ENCODE data around the gene GFPT2.

The GFPT2 gene

DNA sequence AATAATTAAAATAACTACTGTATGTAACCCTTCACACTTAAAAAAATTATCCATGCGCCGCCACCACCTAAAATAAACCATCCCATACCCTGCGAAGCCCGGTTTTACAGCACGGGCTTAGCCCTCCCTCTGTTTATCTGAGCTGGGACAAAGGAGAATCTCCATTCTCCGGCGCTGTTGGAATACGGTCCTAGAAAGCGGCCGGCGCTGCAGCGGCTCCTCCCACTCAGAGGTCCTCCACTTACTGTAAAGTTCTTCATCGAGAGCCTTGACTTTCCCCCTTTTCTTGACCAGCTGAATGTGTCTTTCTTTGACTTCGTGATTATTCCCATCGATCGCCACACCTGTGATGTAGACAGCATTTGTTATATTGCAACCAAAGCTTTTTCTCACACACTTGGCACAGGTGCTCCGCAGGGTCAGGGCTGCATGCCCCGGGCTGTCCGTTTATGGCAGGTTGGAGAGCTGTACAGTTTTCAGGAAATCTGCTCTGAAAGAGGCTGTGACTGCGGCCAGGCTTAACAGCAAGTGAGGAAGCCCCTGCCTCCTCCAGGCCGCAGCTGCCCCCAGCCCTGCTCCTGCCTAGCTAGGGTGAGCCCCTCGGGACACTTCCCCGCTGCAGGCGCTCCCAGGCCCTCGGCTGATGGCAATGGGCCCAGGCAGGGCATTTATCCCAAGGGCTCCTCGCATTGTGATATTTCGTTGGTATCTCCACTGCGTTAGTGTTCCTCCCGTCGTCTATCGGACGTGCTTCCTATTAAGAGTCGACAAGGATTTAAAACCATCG, 16.7 kb downstream of the GFPT2 start:
- DNase-seq (ENCODE audit: low spot score) (peak; percentile 46), ATAC-seq (ENCODE audit: low read depth) (no peak)
- TF ChIP-seq, protein P1, sequence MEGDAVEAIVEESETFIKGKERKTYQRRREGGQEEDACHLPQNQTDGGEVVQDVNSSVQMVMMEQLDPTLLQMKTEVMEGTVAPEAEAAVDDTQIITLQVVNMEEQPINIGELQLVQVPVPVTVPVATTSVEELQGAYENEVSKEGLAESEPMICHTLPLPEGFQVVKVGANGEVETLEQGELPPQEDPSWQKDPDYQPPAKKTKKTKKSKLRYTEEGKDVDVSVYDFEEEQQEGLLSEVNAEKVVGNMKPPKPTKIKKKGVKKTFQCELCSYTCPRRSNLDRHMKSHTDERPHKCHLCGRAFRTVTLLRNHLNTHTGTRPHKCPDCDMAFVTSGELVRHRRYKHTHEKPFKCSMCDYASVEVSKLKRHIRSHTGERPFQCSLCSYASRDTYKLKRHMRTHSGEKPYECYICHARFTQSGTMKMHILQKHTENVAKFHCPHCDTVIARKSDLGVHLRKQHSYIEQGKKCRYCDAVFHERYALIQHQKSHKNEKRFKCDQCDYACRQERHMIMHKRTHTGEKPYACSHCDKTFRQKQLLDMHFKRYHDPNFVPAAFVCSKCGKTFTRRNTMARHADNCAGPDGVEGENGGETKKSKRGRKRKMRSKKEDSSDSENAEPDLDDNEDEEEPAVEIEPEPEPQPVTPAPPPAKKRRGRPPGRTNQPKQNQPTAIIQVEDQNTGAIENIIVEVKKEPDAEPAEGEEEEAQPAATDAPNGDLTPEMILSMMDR (IDR thresholded peaks at IDR 0.05; ENCODE audit: poor library complexity, severe bottlenecking), result no peak
- Histone ChIP-seq H3K9me3 (ENCODE audit: severe bottlenecking) (no peaks in the 10 kb centered on the region), H3K36me3 (ENCODE audit: low read depth) (no peaks in the 10 kb centered on the region), H3K27ac (ENCODE audit: poor library complexity, severe bottlenecking) (no peak overlapping the region), H3K27me3 (ENCODE audit: insufficient read depth, poor library complexity, severe bottlenecking) (no peaks in the 10 kb centered on the region), H3K4me3 (ENCODE audit: severe bottlenecking) (no peak overlapping the region), H3K4me1 (ENCODE audit: insufficient read depth, poor library complexity, severe bottlenecking) (peaks cover 15% of the 10 kb centered on the region)

DNA sequence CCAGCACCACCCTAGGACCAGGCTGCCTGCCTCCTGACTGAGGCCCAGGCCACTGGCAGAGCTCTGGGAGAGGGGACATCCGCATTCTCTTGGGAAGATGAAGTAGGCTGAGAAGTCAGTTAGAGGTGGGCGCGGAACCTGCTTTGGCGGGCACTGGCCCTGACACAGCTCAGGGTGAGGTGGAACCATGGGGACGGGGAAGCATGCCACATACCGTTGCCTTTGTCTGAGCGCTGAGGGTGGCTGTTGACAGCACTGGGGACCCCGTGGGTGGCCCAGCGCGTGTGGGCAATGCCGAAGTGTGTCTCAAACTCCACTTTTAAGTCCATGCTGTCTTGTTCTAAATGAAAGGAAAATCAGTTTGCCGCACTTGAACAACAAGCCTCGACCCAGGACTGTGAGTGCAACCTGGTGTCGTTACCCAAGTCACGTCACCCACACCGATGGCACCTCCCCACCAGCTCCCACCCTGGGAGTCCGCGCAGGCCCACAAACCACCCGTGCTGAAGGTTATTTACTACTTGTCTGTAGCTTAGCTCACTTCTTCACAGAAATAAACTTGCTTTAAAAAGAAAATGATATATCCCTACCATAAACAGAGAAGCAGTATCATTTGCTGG, 17.4 kb downstream of the GFPT2 start:
- DNase-seq (ENCODE audit: low spot score) (peak; percentile 56), ATAC-seq (ENCODE audit: low read depth) (no peak)
- no peak overlapping the region for H3K27ac ChIP-seq (ENCODE audit: poor library complexity, severe bottlenecking)
- H3K9me3 ChIP-seq (ENCODE audit: severe bottlenecking), result no peaks in the 10 kb centered on the region
- TF ChIP-seq, protein P1 (IDR thresholded peaks at IDR 0.05; ENCODE audit: poor library complexity, severe bottlenecking), result no peak
- H3K36me3 ChIP-seq (ENCODE audit: low read depth), result no peaks in the 10 kb centered on the region
- H3K27me3 ChIP-seq (ENCODE audit: insufficient read depth, poor library complexity, severe bottlenecking), result no peaks in the 10 kb centered on the region
- H3K4me1 ChIP-seq (ENCODE audit: insufficient read depth, poor library complexity, severe bottlenecking), result peaks cover 22% of the 10 kb centered on the region
- no peak overlapping the region for H3K4me3 ChIP-seq (ENCODE audit: severe bottlenecking)

DNA sequence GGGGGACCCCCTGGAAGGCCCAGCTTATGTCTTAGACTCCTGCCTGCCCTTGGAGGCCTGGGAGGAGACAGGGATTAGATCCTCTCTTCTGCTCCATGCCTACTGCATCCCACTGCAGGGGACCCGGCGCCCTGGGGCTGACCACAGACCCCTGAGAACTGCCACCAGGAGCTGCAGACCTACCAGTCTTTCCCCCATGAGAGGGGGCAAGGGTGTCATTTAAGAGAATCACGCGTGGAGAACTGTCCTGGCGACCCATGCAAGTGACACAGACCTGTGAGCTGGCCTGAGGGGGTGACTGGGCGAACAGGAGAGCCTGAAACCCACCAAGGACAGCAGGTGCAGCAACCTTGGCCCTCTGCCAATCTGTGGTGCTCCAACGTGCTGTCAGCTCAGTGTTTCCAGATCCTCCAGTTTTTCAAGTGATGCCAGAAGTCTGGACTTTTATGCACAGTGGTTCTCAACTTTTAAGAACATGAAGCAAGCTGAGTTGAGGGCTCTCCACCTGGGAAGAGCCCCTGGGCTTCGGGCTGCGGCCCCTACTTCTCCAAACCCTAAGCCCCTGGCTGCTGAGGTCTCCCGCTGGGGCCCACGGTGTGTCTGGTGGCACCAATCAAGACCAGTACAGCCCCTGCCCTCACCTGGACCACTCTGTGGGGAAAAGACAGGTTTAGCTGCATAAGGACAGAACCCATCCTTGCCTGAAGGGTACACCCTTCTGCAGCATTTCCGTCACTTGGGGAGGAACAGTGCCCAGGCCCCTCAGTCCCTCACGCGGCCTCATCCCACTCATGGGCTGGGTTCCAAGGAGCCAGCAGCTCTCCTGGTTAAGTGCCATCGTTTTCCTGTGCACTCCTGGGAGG, 18.2 kb downstream of the GFPT2 start:
- TF ChIP-seq, protein P1 (IDR thresholded peaks at IDR 0.05; ENCODE audit: poor library complexity, severe bottlenecking), result no peak
- Histone ChIP-seq H3K9me3 (ENCODE audit: severe bottlenecking) (no peaks in the 10 kb centered on the region), H3K27me3 (ENCODE audit: insufficient read depth, poor library complexity, severe bottlenecking) (no peaks in the 10 kb centered on the region), H3K4me1 (ENCODE audit: insufficient read depth, poor library complexity, severe bottlenecking) (peaks cover 29% of the 10 kb centered on the region), H3K36me3 (ENCODE audit: low read depth) (no peaks in the 10 kb centered on the region), H3K4me3 (ENCODE audit: severe bottlenecking) (no peak overlapping the region), H3K27ac (ENCODE audit: poor library complexity, severe bottlenecking) (no peak overlapping the region)
- no peak for ATAC-seq (ENCODE audit: low read depth)
- DNase-seq (ENCODE audit: low spot score), result peak; percentile 62

DNA sequence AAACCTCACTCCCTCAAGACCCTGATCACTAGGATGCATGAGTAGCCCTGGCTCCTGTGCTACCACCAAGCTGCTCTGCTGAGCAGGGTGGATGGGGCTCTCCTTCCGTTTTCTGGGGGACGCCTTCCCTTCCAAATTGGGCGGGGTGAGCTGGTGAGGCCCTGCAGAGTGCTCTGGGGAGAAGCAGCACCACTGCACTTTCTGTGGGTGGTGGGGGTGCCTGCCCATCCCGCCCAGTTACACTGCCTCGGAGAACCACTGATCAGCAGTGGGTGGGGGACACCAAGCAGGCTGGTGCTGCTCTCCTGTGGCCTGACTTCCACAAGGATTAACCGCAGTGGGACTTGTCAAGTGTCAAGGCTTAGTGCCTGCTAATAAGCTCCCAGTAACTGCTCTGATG, 19.0 kb downstream of the GFPT2 start:
- no peak overlapping the region for H3K4me3 ChIP-seq (ENCODE audit: severe bottlenecking)
- DNase-seq (ENCODE audit: low spot score), result peak; percentile 56
- no peaks in the 10 kb centered on the region for H3K9me3 ChIP-seq (ENCODE audit: severe bottlenecking)
- H3K27ac ChIP-seq (ENCODE audit: poor library complexity, severe bottlenecking), result peak overlapping the region; percentile 9
- peaks cover 29% of the 10 kb centered on the region for H3K4me1 ChIP-seq (ENCODE audit: insufficient read depth, poor library complexity, severe bottlenecking)
- TF ChIP-seq, protein P1 (IDR thresholded peaks at IDR 0.05; ENCODE audit: poor library complexity, severe bottlenecking), result no peak
- H3K36me3 ChIP-seq (ENCODE audit: low read depth), result no peaks in the 10 kb centered on the region
- no peak for ATAC-seq (ENCODE audit: low read depth)
- no peaks in the 10 kb centered on the region for H3K27me3 ChIP-seq (ENCODE audit: insufficient read depth, poor library complexity, severe bottlenecking)
